NCI-H774 (cell line): ENCODE data around the gene HDAC4.

Experiments used
- DNase-seq: peaks from one replicate; lab custom pipeline; 2025; lab: John Stamatoyannopoulos, UW

Gene HDAC4

GRCh38 chr2:239139566-239139965, 261.3 kb downstream of the HDAC4 start:
- no peak for DNase-seq

GRCh38 chr2:239139101-239139500, 261.7 kb downstream of the HDAC4 start:
- DNase-seq: no peak

GRCh38 chr2:239138610-239139009, 262.2 kb downstream of the HDAC4 start:
- DNase-seq: no peak

- DNase-seq: no peak
Measured at GRCh38 chr2:239137898-239138283, 262.9 kb downstream of the HDAC4 start.

GRCh38 chr2:239137165-239137897, 263.5 kb downstream of the HDAC4 start:
- DNase-seq: no peak

- no peak for DNase-seq
Measured at GRCh38 chr2:239136762-239137161, 264.1 kb downstream of the HDAC4 start.

GRCh38 chr2:239136203-239136602, 264.6 kb downstream of the HDAC4 start:
- no peak for DNase-seq

GRCh38 chr2:239135531-239135930, 265.3 kb downstream of the HDAC4 start:
- DNase-seq: no peak

- no peak for DNase-seq
Measured at GRCh38 chr2:239133945-239134570, 266.8 kb downstream of the HDAC4 start.

GRCh38 chr2:239132786-239133185, 268.0 kb downstream of the HDAC4 start:
- DNase-seq: no peak

GRCh38 chr2:239132156-239132709, 268.6 kb downstream of the HDAC4 start:
- no peak for DNase-seq

- no peak for DNase-seq
Measured at GRCh38 chr2:239131521-239131920, 269.3 kb downstream of the HDAC4 start.

GRCh38 chr2:239130786-239131325, 270.0 kb downstream of the HDAC4 start:
- no peak for DNase-seq

GRCh38 chr2:239130041-239130440, 270.8 kb downstream of the HDAC4 start:
- no peak for DNase-seq

- no peak for DNase-seq
Measured at GRCh38 chr2:239129147-239129920, 271.5 kb downstream of the HDAC4 start.

- no peak for DNase-seq
Measured at GRCh38 chr2:239128706-239129105, 272.1 kb downstream of the HDAC4 start.

- no peak for DNase-seq
Measured at GRCh38 chr2:239127513-239127912, 273.3 kb downstream of the HDAC4 start.

GRCh38 chr2:239125726-239126675, 274.8 kb downstream of the HDAC4 start:
- DNase-seq: no peak

- no peak for DNase-seq
Measured at GRCh38 chr2:239124152-239124899, 276.5 kb downstream of the HDAC4 start.

GRCh38 chr2:239122421-239123110, 278.3 kb downstream of the HDAC4 start:
- DNase-seq: no peak
